Hematopoietic multipotent progenitor cell treated with erythropoietin and hydrocortisone succinate and interleukin-3 and kit ligand, for 17 days (in vitro differentiated cells): ENCODE data around the gene PARP16.
"Not testable (repeated sequence)": the region's sequence is repeated elsewhere in the genome, so short reads cannot be mapped to it uniquely, and the experiment has no call there.

Experiments
- DNase-seq: peaks from one replicate; pipeline ENCODE4 v3.0.0-alpha.2; 2015; ENCODE audit warnings: low spot score

Gene PARP16

GRCh38 chr15:65275728-65276126 lies 11.0 kb downstream of the PARP16 start:
- DNase-seq, result no peak

GRCh38 chr15:65275104-65275727 lies 11.5 kb downstream of the PARP16 start:
- DNase-seq, result no peak

- DNase-seq, result peak; percentile 56
Measured at GRCh38 chr15:65270811-65271545, 15.7 kb downstream of the PARP16 start.

DNA sequence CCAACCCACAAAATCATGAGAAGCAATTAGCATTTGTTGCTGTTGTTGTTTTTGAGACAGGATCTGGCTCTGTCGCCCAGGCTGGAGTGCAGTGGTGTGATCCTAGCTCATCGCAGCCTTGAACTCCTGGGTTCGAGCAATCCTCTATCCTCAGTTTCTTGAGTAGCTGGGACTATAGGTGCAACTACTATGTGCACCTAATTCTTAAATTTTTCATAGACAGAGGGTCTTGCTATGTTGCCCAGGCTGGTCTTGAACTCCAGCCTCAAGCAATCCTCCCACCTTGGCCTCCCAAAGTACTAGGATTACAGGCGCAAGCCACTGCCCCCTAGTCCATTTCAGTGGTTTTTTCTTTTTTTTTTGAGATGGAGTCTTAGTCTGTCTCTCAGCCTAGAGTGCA lies 18.3 kb downstream of the PARP16 start:
- DNase-seq, result no peak

- no peak for DNase-seq
Measured at GRCh38 chr15:65266469-65266868, 20.2 kb downstream of the PARP16 start.

- DNase-seq, result no peak
Measured at GRCh38 chr15:65264863-65265430, 21.7 kb downstream of the PARP16 start.

- no peak for DNase-seq
Measured at GRCh38 chr15:65263313-65263712, 23.4 kb downstream of the PARP16 start.

DNA sequence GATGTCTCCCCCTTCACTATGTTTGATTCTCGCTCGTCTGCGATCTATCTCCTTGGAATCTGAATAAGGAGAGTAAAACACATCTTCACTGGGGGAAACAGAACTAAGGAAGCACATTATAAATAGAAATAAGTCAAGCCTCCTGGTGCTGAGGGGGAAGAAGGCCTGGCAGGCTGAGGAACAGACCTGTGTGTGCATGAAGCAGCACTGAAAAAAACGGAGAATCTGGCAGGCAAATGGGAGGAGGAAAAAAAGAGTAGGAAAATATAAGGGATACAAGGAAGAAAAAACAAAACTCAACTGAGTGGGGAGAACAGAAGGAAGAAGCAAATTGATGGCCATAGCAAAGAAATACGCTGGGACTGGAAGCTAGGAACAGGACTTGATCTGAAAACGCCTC lies 25.7 kb downstream of the PARP16 start:
- no peak for DNase-seq

DNA sequence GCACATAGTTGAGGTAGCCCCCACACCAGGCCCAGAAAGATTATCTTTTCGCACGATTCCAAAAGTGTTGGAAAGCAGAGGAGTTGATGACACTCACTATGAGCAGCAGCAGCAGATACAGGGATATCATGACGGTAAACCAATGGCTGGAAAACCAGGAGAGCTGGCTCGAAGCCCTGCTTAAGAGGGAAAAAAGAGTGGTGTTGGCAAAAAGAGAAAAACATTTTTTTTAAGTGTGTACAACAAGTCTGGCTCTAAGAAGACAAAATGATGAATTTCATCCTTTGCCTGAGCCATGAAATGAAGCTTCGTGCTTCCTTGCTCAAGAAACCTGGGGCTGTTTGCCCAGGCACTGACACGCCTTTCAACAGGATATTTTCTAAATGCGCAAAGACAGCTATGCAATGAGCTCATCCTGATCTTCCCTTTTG lies 27.3 kb downstream of the PARP16 start:
- DNase-seq, result no peak

DNA sequence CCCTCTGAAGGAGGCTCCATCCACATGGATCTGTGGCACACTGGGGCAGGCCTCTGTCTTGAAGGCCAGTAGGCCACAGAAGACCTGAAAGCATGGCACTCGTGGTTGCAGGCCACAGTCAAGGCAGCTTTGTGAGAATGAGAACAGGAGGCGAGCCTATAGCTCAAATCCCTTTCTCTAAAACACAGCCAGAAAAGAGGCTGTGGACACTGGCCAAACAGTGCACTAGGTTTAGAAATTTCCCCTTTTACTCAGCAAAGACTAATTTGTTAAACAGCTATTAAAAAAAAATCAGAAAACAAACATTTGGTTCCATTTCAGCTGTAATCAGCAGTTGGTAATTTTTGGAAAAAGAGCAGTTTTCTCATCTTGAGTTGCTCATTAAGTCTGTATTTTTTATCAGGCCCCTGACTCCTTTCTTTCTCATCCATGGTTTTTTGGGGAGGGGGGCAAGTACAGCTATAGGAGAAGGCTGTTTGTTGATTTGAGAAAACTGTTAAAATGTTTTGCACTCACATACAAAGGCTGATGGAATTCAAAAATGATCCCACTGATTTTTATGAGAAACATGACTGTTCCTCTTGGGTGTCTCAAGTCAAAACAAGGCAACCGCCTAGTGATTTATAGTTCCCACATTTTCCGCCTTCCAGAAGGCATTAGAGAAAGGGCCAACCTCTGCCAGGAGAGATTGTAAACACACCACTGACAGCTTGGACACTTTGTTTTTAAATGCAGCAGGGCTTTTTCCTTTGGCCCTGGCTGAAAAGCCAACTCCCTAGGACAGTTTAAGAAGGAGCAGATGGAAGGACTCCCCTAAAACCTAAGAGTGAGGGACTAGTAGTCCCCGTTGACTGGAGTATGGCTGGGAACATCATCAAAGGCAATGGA lies 28.1 kb downstream of the PARP16 start:
- no peak for DNase-seq

- no peak for DNase-seq
Measured at GRCh38 chr15:65255486-65256140, 31.1 kb downstream of the PARP16 start.

DNA sequence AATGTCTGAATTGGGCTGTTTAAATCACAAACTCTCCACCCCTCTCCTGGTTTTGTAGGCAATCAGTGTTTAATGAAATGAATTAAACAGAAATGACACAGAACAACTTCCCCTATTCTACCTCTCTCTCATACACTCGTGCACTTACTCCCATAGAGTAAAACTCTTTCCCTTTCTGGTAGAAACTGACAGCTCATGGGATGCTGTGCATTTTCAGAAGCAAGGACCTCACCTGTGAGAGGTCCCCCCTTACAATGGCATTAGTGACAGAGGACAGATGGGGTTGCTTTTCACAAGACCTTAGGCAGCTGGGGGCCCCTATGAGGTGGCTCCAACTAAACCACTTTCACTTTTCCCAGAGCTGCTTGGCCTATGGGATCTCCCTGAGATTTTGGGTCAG lies 31.9 kb downstream of the PARP16 start:
- DNase-seq, result no peak

GRCh38 chr15:65254356-65254755 lies 32.3 kb downstream of the PARP16 start:
- no peak for DNase-seq

- DNase-seq, result no peak
Measured at GRCh38 chr15:65249641-65250040, 37.0 kb downstream of the PARP16 start.

DNA sequence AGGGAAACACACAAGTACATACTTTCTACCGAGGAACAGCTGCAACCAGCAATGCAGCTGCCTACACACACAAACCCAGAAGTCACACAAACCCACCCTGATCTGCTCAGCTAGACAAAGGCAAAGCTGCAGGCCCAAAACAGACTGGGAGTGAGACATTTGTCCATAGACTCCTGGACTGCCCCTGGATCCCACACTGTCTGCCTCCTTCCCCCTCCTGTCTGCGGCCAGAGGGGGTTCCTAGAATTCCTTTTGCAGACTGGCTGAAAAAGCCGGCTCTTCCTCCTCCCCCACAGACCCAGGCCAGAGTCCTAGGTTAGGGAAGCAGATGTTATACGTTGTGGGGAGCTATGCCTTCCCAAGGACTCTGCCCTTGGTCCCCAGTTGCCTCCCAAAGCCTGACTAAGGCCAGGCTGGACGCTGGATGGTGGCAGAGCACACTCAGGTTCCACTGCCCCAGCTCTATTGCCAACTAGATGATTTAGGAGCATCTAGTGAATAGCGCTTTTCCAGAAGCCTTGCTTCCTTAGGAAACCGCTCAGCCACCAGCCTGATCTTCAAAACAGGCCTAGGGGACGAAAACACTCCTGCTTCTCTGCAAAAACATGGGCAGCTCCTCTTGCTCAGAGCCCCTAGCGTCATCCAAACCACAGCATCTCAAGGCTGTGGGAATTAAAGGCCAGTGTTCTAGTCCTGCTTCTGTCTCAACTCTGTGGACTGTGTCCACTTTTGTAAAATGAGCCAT lies 38.0 kb downstream of the PARP16 start:
- no peak for DNase-seq

DNA sequence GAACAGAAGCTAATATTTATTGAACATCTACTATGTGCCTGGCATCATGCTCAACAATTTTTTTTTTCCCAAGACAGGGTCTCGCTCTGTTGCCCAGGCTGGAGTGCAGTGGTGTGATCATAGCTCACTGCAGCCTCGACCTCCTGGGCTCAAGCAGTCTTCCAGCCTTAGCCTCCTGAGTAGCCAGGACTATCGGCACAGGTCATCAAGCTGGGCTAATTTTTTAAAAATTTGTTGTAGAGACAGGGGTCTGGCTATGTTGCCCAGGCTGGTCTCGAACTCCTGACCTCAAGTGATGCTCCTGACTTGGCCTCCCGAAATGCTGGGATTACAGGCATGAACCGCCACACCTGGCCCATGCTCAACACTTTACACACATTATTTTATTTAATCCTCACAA lies 39.7 kb downstream of the PARP16 start:
- DNase-seq, result no peak

DNA sequence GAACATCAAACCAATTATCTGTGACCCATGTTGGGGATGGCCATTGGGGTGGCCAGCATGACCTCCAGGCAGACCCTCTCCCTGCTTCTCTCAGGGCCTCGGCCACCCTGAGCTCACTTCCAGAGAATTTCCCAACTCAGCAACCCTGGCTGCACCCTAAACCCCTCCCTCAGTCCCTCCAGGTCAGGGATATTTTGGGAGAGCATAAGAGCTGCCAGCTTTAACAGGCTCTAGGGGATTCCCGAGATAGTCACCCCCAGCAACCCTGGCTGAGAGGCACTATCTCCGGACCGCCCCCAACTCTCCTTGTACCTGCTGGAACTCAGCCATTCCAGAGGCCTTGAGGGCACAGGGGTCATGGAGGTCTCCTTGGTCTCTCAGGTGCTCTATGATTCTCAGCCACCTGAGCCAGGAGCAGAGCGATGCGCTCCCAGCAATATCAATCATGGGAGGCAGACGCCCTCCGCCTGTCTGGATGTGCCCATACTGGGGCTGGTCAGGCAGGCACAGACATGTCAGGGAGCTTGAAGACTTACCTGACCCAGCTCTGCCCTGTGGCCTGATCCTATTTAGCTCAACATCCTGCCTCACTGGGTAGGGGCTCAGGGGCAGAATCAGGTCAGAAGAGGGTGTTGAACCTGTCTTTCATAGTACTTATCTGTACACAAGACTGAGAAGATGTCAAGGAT lies 40.5 kb downstream of the PARP16 start:
- DNase-seq, result no peak

- DNase-seq, result no peak
Measured at GRCh38 chr15:65245096-65245856, 41.4 kb downstream of the PARP16 start.

DNA sequence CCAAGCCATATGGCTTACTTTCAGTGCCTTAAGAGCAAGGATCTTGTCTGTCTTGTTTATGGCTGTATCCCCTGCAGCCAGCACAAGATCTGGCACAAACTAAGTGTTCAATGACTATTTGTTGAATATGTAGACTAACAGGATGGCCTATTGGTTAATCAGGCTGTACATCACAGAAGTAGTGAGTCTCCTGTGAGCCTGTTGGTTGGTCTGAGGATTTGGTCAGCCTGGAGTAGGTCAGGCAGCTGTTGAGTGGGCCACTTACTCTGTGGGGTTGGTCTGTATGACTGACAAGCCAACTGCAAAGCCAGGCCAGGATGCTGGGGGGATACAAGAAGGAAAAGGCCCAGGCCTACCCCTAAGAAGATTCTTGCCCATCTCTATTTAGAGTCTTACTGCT lies 42.0 kb downstream of the PARP16 start:
- no peak for DNase-seq

DNA sequence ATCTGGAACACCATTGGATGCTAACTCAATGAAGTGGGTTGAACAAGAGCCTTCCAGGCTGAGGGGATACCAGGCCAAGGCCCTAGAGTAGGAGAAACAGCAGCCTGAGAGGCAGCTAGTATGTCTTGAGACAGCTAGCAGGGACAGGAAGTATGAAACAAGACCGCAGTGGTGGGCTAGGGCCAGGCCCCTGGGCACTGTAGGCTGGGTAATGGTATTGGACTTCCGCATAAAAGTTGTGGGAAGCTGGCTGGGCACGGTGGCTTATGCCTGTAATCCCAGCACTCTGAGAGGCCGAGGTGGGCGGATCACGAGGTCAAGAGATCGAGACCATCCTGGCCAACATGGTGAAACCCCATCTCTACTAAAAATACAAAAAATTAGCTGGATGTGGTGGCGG lies 50.2 kb downstream of the PARP16 start:
- not testable (repeated sequence) for DNase-seq
